HepG2 (cell line): Measurements from ENCODE around the gene SLC38A3. TPM values are rescaled to one million over a fixed set of nuclear protein-coding genes. Genes with fewer than 3 reads are reported as not detected.

Experiments used
- ARHGAP35 ChIP-seq: sonication (generic); formaldehyde crosslinking; IDR thresholded peaks from 2 replicates; pipeline ENCODE4 v1.9.0; 2022; ENCODE audit warnings: mild to moderate bottlenecking, inconsistent platforms, moderate library complexity, missing genetic modification reagents, borderline replicate concordance
- ARID4A ChIP-seq: sonication (generic); formaldehyde crosslinking; IDR thresholded peaks from 2 replicates; pipeline ENCODE4 v1.5.0; 2020; ENCODE audit warnings: mild to moderate bottlenecking, missing genetic modification reagents, borderline replicate concordance
- BORCS8-MEF2B ChIP-seq: sonication (generic); formaldehyde crosslinking; IDR thresholded peaks from 2 replicates; pipeline ENCODE4 v1.8.0; 2022; ENCODE audit warnings: mild to moderate bottlenecking, missing genetic modification reagents
- GLI4 ChIP-seq: sonication (generic); formaldehyde crosslinking; IDR thresholded peaks from 2 replicates; pipeline ENCODE4 v1.5.1; 2020; ENCODE audit warnings: missing genetic modification reagents, mild to moderate bottlenecking, moderate library complexity, borderline replicate concordance
- KAT2B ChIP-seq: fragments of 150-350 bp; IDR thresholded peaks from 2 replicates; pipeline ENCODE4 v1.6.1; 2014; ENCODE audit warnings: low read depth, low read length, borderline replicate concordance
- NBN ChIP-seq: fragments of 450-650 bp; conservative IDR thresholded peaks from 2 replicates; pipeline ENCODE4 v1.6.1; 2017
- PBX2 ChIP-seq: IDR thresholded peaks from 2 replicates; pipeline ENCODE4 v1.6.1; 2016; ENCODE audit warnings: control low read depth
- SKIL ChIP-seq: sonication (generic); formaldehyde crosslinking; IDR thresholded peaks from 2 replicates; pipeline ENCODE4 v1.8.0; 2022; ENCODE audit warnings: missing genetic modification reagents, mild to moderate bottlenecking, moderate library complexity, borderline replicate concordance
- SOX5 ChIP-seq: IDR thresholded peaks from 2 replicates; pipeline ENCODE4 v1.6.1; 2016; ENCODE audit warnings: borderline replicate concordance
- ZBTB20 ChIP-seq: sonication (generic); formaldehyde crosslinking; IDR thresholded peaks from 2 replicates; pipeline ENCODE4 v1.8.1; 2023; ENCODE audit warnings: missing genetic modification reagents, low read depth, mild to moderate bottlenecking, borderline replicate concordance
- ZBTB46 ChIP-seq: sonication (generic); formaldehyde crosslinking; IDR thresholded peaks from 2 replicates; pipeline ENCODE4 v1.4.0; 2020; ENCODE audit warnings: mild to moderate bottlenecking, missing genetic modification reagents, borderline replicate concordance
- ZNF30 ChIP-seq: sonication (generic); formaldehyde crosslinking; IDR thresholded peaks from 2 replicates; pipeline ENCODE4 v1.5.0; 2020; ENCODE audit warnings: mild to moderate bottlenecking, missing genetic modification reagents
- ZNF317 ChIP-seq: sonication (generic); formaldehyde crosslinking; IDR thresholded peaks from 2 replicates; pipeline ENCODE4 v1.5.0; 2020; ENCODE audit warnings: mild to moderate bottlenecking, missing genetic modification reagents
- ZNF883 ChIP-seq: sonication (generic); formaldehyde crosslinking; IDR thresholded peaks from 2 replicates; pipeline ENCODE4 v1.5.1; 2020; ENCODE audit warnings: mild to moderate bottlenecking, missing genetic modification reagents; ENCODE audit errors: not compliant biosample characterization
- ZSCAN12 ChIP-seq: sonication (generic); formaldehyde crosslinking; IDR thresholded peaks from 2 replicates; pipeline ENCODE4 v1.9.0; 2021; ENCODE audit warnings: mild to moderate bottlenecking, missing genetic modification reagents
- polyA plus RNA-seq, 8 experiments: library from polyadenylated mRNA; depleted of rRNA in 3 of 8; stranded (reverse) in 7 of 8; unstranded in 1 of 8; fragments of >200 nt; fragmentation: Illumina TruSeq in 4 of 8; extraction: Trizol in 4 of 8; gene quantifications; 2 replicates each; pipeline versions ENCODE4 v1.2.1 to v1.2.3, GENCODE V29; 2011 to 2016; ENCODE audit warnings: low read depth in 4 of 8, missing spikeins in 1 of 8, mixed read lengths in 1 of 8; ENCODE audit not compliant: insufficient read depth in 1 of 8
- total RNA-seq, 5 experiments: library from RNA; depleted of rRNA; stranded (reverse); fragments of >200 nt; fragmentation: Illumina TruSeq; extraction: Trizol; gene quantifications; 2 replicates each; pipeline ENCODE4 v1.2.3, GENCODE V29; 2016; ENCODE audit warnings: low read depth in 1 of 5
- TF ChIP-seq, protein P1 (sequence below): sonication (generic); IDR thresholded peaks from 2 replicates; pipeline ENCODE4 v1.6.1; 2016; ENCODE audit warnings: low read depth, borderline replicate concordance

Gene SLC38A3
- total and polyA plus RNA-seq, 2 of the 13 experiments (the other 11 are each of a cell fraction or from before 2014, with no cell fraction given): 29.8 to 164 TPM

- TF ChIP-seq ZBTB46 (CRISPR knock-in tag) (no peak), ARHGAP35 (CRISPR knock-in tag) (no peak), KAT2B (no peak), BORCS8-MEF2B (CRISPR knock-in tag) (no peak; the same call in 1 of the 2 replicates), SKIL (CRISPR knock-in tag) (no peak), ZNF30 (CRISPR knock-in tag) (no peak), ZSCAN12 (CRISPR knock-in tag) (no peak), NBN (no peak), ZBTB20 (CRISPR knock-in tag) (no peak), PBX2 (no peak), ZNF883 (CRISPR knock-in tag) (no peak), ZNF317 (CRISPR knock-in tag) (peak; percentile 62; the same call in 1 of the 2 replicates), GLI4 (CRISPR knock-in tag) (no peak), ARID4A (CRISPR knock-in tag) (peak; percentile 55), SOX5 (CRISPR knock-in tag) (no peak)
- TF ChIP-seq, protein P1, sequence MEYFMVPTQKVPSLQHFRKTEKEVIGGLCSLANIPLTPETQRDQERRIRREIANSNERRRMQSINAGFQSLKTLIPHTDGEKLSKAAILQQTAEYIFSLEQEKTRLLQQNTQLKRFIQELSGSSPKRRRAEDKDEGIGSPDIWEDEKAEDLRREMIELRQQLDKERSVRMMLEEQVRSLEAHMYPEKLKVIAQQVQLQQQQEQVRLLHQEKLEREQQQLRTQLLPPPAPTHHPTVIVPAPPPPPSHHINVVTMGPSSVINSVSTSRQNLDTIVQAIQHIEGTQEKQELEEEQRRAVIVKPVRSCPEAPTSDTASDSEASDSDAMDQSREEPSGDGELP: peak; percentile 48; the same call in 1 of the 2 replicates
Measured at GRCh38 chr3:50268703-50269451, 63.8 kb downstream of the SLC38A3 start, which contains the start of gene SEMA3B (continued).
